Panc1 (cell line): Measurements from ENCODE around the gene AKAP6. TPM values are rescaled to one million over a fixed set of nuclear protein-coding genes. Genes with fewer than 3 reads are reported as not detected.
"Not testable (repeated sequence)": the region's sequence is repeated elsewhere in the genome, so short reads cannot be mapped to it uniquely, and the experiment has no call there.

Experiments
- ATAC-seq: fragments of 200-7000 bp; cut with Tn5 transposase; 2 replicates; pipeline ENCODE4 v1.9.1; 2020; ENCODE audit warnings: mild to moderate bottlenecking, moderate library complexity
- BruUV-seq: library from RNA; stranded (reverse); fragments of 400-500 nt; replicated peaks from 2 replicates; lab custom pipeline; 2021; lab: Mats Ljungman, UMichigan
- CTCF ChIA-PET: fragments of 300-600 bp; sonication (Branson Sonifier 250); formaldehyde crosslinking; loops from one replicate; lab custom pipeline; 2022; ENCODE audit warnings: antibody characterized with exemption; lab: Charles Lee
- POLR2A ChIA-PET: fragments of 300-600 bp; sonication (Branson Sonifier 250); formaldehyde crosslinking; loops from one replicate; lab custom pipeline; 2022; ENCODE audit warnings: antibody characterized with exemption; lab: Charles Lee
- DNase-seq: peaks from one replicate; pipeline ENCODE4 v3.0.0-alpha.2; 2010; ENCODE audit warnings: low read depth, low spot score
- H3K27ac ChIP-seq: 2 replicates; pipeline ENCODE4 v1.5.1; 2011; ENCODE audit warnings: mild to moderate bottlenecking, low read length, inconsistent platforms
- H3K27me3 ChIP-seq: fragments of 200-500 bp; sonication (Bioruptor generic); 2 replicates; pipeline ENCODE4 v1.6.0; 2014; ENCODE audit warnings: low read length, inconsistent platforms; ENCODE audit not compliant: control insufficient read depth, insufficient read depth
- H3K36me3 ChIP-seq: fragments of 200-500 bp; sonication (Bioruptor generic); 2 replicates; pipeline ENCODE4 v1.5.1; 2014; ENCODE audit warnings: inconsistent platforms, mild to moderate bottlenecking, low read length, moderate library complexity; ENCODE audit not compliant: control insufficient read depth, insufficient read depth
- H3K4me1 ChIP-seq: 2 replicates; pipeline ENCODE4 v1.5.1; 2011; ENCODE audit warnings: inconsistent platforms, mild to moderate bottlenecking, low read length, moderate library complexity; ENCODE audit not compliant: control insufficient read depth, insufficient read depth
- H3K4me3 ChIP-seq, 2 experiments: 2 replicates each; pipeline ENCODE4 v1.5.1; 2011 to 2012; ENCODE audit warnings: low read depth in 2 of 2, low read length in 2 of 2, mild to moderate bottlenecking in 2 of 2, inconsistent platforms in 1 of 2, moderate library complexity in 1 of 2
- H3K9me3 ChIP-seq: fragments of 200-500 bp; sonication (Bioruptor generic); 2 replicates; pipeline ENCODE4 v1.5.1; 2014; ENCODE audit warnings: low read depth, mild to moderate bottlenecking, inconsistent platforms, low read length, moderate library complexity; ENCODE audit not compliant: control insufficient read depth, insufficient read depth
- POLR2AphosphoS5 ChIP-seq: IDR thresholded peaks from 2 replicates; pipeline ENCODE4 v1.6.1; 2012; ENCODE audit warnings: mild to moderate bottlenecking, low read depth, low read length, moderate library complexity
- SIN3A ChIP-seq: IDR thresholded peaks from 2 replicates; pipeline ENCODE4 v1.6.1; 2012; ENCODE audit warnings: low read depth, mild to moderate bottlenecking, low read length, moderate library complexity, borderline replicate concordance; ENCODE audit not compliant: insufficient read depth
- TCF7L2 ChIP-seq: IDR thresholded peaks from 2 replicates; pipeline ENCODE4 v1.6.1; 2011; ENCODE audit warnings: mild to moderate bottlenecking, low read depth, low read length, inconsistent platforms
- in situ Hi-C: cut with HindIII; loops from 2 replicates; pipeline ENCODE4 v1.10.0; 2016; ENCODE audit warnings: low sequenced_read_pairs, low pct_unique_long_range_greater_than_20kb
- intact Hi-C: fragments of 100-400 bp; cut with micrococcal nuclease; formaldehyde crosslinking; loops from one replicate; pipeline ENCODE4 v1.10.0; 2022; ENCODE audit not compliant: unreplicated experiment
- total RNA-seq: library from RNA; stranded (reverse); gene quantifications from one replicate; pipeline ENCODE4 v1.2.1, GENCODE V29; 2021; ENCODE audit not compliant: unreplicated experiment
- TF ChIP-seq, protein P1 (sequence below): fragments of 450-650 bp; IDR thresholded peaks from 2 replicates; pipeline ENCODE4 v1.5.1; 2017; ENCODE audit warnings: mild to moderate bottlenecking
- TF ChIP-seq, protein P2 (sequence below), 2 experiments: IDR thresholded peaks; 2 replicates each; pipeline ENCODE4 v1.6.1; 2011 to 2012; ENCODE audit warnings: low read depth in 2 of 2, control low read depth in 1 of 2, low read length in 1 of 2, mild to moderate bottlenecking in 1 of 2, moderate library complexity in 1 of 2; ENCODE audit not compliant: insufficient read depth in 1 of 2

AKAP6 gene
- total RNA-seq, 1 experiment from 2014 or later = 0.82 TPM

DNA sequence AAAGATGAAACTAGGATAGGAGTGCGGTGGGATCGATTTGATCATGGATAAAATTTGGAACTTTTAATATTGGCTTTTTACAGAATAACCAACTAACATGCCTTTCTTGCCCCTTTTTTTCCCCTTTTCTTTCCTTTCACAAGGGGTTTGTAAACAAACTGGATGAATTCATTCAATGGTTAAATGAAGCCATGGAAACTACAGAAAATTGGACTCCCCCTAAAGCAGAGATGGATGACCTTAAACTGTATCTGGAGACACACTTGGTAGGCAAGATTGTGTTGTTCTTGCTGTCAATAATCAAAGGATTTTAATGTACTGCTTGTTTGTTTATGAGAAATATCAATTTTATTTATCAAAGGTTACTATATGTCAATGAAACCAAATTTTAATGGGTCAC, 247.9 kb downstream of the AKAP6 start:
- no peaks in the 10 kb centered on the region for H3K27me3 ChIP-seq
- no TSS peak for BruUV-seq
- H3K9me3 ChIP-seq = no peaks in the 10 kb centered on the region
- no peak overlapping the region for H3K27ac ChIP-seq
- H3K4me1 ChIP-seq = no peaks in the 10 kb centered on the region
- CTCF ChIA-PET = no interaction called here
- H3K4me3 ChIP-seq = no peak overlapping the region
- ATAC-seq (no peak), DNase-seq (no peak)
- TF ChIP-seq, protein P1, sequence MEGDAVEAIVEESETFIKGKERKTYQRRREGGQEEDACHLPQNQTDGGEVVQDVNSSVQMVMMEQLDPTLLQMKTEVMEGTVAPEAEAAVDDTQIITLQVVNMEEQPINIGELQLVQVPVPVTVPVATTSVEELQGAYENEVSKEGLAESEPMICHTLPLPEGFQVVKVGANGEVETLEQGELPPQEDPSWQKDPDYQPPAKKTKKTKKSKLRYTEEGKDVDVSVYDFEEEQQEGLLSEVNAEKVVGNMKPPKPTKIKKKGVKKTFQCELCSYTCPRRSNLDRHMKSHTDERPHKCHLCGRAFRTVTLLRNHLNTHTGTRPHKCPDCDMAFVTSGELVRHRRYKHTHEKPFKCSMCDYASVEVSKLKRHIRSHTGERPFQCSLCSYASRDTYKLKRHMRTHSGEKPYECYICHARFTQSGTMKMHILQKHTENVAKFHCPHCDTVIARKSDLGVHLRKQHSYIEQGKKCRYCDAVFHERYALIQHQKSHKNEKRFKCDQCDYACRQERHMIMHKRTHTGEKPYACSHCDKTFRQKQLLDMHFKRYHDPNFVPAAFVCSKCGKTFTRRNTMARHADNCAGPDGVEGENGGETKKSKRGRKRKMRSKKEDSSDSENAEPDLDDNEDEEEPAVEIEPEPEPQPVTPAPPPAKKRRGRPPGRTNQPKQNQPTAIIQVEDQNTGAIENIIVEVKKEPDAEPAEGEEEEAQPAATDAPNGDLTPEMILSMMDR = no peak
- TF ChIP-seq, protein P2, sequence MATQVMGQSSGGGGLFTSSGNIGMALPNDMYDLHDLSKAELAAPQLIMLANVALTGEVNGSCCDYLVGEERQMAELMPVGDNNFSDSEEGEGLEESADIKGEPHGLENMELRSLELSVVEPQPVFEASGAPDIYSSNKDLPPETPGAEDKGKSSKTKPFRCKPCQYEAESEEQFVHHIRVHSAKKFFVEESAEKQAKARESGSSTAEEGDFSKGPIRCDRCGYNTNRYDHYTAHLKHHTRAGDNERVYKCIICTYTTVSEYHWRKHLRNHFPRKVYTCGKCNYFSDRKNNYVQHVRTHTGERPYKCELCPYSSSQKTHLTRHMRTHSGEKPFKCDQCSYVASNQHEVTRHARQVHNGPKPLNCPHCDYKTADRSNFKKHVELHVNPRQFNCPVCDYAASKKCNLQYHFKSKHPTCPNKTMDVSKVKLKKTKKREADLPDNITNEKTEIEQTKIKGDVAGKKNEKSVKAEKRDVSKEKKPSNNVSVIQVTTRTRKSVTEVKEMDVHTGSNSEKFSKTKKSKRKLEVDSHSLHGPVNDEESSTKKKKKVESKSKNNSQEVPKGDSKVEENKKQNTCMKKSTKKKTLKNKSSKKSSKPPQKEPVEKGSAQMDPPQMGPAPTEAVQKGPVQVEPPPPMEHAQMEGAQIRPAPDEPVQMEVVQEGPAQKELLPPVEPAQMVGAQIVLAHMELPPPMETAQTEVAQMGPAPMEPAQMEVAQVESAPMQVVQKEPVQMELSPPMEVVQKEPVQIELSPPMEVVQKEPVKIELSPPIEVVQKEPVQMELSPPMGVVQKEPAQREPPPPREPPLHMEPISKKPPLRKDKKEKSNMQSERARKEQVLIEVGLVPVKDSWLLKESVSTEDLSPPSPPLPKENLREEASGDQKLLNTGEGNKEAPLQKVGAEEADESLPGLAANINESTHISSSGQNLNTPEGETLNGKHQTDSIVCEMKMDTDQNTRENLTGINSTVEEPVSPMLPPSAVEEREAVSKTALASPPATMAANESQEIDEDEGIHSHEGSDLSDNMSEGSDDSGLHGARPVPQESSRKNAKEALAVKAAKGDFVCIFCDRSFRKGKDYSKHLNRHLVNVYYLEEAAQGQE (IDR thresholded peaks at IDR 0.05; ENCODE audit: insufficient read depth in 1 of 2, low read depth in 2 of 2, low read length in 1 of 2) = no peak
- no peak for TF ChIP-seq SIN3A
- no peak for TF ChIP-seq POLR2AphosphoS5
- TF ChIP-seq TCF7L2 = no peak
- no peaks in the 10 kb centered on the region for H3K36me3 ChIP-seq
- in situ Hi-C loops = no loop called here
- POLR2A ChIA-PET = no interaction called here
- intact Hi-C loops = loop anchor here (2.0 to 5.0 kb wide), 3 partner anchors 855 to 1745 kb away; no protein-coding TSS in a partner anchor

DNA sequence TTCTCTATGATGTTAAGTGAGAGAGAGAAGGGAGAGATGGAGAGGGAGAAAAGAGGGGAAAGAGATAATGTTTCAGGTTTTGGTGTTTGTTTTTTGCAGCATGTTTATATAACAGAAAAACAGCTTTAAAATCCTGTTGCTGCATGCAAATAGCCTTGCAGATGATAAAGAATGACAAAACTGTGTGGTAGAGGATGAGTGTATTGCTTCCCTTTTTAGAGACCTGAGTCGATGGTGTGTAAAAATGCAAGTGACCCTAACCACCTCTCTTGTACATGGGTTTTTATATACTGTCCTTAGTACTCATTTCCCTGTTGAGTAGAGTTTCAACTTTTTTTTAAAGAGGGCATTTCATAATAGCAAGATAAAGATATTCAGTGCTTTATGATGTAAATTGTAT, 249.1 kb downstream of the AKAP6 start:
- no peak overlapping the region for H3K27ac ChIP-seq
- no peak for DNase-seq
- no peak for ATAC-seq
- H3K4me3 ChIP-seq = no peak overlapping the region
- TF ChIP-seq SIN3A (no peak), POLR2AphosphoS5 (no peak), TCF7L2 (no peak)
- TF ChIP-seq, protein P2 (IDR thresholded peaks at IDR 0.05; ENCODE audit: insufficient read depth in 1 of 2, low read depth in 2 of 2, low read length in 1 of 2) = no peak
- TF ChIP-seq, protein P1 = no peak
- no TSS peak for BruUV-seq
- in situ Hi-C loops (no loop called here), intact Hi-C loops (loop anchor here (5.0 kb wide), 2 partner anchors 854 to 1744 kb away; no protein-coding TSS in a partner anchor)
- POLR2A ChIA-PET = no interaction called here
- no peaks in the 10 kb centered on the region for H3K9me3 ChIP-seq
- no peaks in the 10 kb centered on the region for H3K27me3 ChIP-seq
- CTCF ChIA-PET = no interaction called here
- no peaks in the 10 kb centered on the region for H3K4me1 ChIP-seq
- no peaks in the 10 kb centered on the region for H3K36me3 ChIP-seq

DNA sequence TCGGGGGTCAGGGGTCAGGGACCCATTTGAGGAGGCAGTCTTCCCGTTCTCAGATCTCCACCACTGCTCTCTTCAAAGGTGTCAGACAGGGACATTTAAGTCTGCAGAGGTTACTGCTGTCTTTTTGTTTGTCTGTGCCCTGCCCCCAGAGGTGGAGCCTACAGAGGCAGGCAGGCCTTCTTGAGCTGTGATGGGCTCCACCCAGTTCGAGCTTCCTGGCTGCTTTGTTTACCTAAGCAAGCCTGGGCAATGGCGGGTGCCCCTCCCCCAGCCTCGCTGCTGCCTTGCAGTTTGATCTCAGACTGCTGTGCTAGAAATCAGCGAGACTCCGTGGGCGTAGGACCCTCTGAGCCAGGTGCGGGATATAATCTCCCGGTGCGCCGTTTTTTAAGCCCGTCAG, 254.3 kb downstream of the AKAP6 start:
- intact Hi-C loops, H3K4me3 ChIP-seq, in situ Hi-C loops, H3K27ac ChIP-seq, POLR2A ChIA-PET, CTCF ChIA-PET, H3K27me3 ChIP-seq, BruUV-seq, ATAC-seq, DNase-seq, H3K4me1 ChIP-seq, H3K9me3 ChIP-seq, H3K36me3 ChIP-seq: not testable (repeated sequence)
